OCI-LY3 (cell line): Measurements from ENCODE around the gene SLC4A9.
A peak's percentile ranks its signal among the peaks of the same experiment; 100 is the strongest.

Experiments
- H2AFZ ChIP-seq: fragments of 200-600, 300-600 bp; shearing (Covaris generic); 2 replicates; pipeline ENCODE4 v1.6.0; 2014; ENCODE audit warnings: antibody characterized with exemption, low read depth, low read length
- H3K27ac ChIP-seq: fragments of 200-600, 300-600 bp; sonication (generic); 2 replicates; pipeline ENCODE4 v1.5.1; 2014; ENCODE audit warnings: mild to moderate bottlenecking, low read length, moderate library complexity, mixed read lengths
- H3K27me3 ChIP-seq: fragments of 200-600, 300-600 bp; sonication (generic); 2 replicates; pipeline ENCODE4 v1.6.1; 2014; ENCODE audit warnings: low read depth, low read length, mixed read lengths
- H3K36me3 ChIP-seq: fragments of 200-600, 300-600 bp; sonication (generic); replicated peaks from 2 replicates; pipeline ENCODE3; 2014; ENCODE audit warnings: low read depth, low read length, mixed read lengths
- H3K4me1 ChIP-seq: fragments of 300-600, 200-600 bp; sonication (generic); 2 replicates; pipeline ENCODE4 v1.6.1; 2014; ENCODE audit warnings: low read length, mixed read lengths
- H3K4me2 ChIP-seq: fragments of 200-600, 300-600 bp; sonication (generic); 2 replicates; pipeline ENCODE4 v1.6.1; 2014; ENCODE audit warnings: low read length, mixed read lengths
- H3K4me3 ChIP-seq: fragments of 300-600, 200-600 bp; sonication (generic); 2 replicates; pipeline ENCODE4 v1.5.1; 2014; ENCODE audit warnings: antibody characterized with exemption, mild to moderate bottlenecking, low read length, moderate library complexity
- H3K79me2 ChIP-seq: fragments of 300-600, 200-600 bp; shearing (Covaris generic); 2 replicates; pipeline ENCODE4 v1.6.1; 2014; ENCODE audit warnings: mild to moderate bottlenecking, low read length, mixed read lengths
- H3K9ac ChIP-seq: fragments of 300-600, 200-600 bp; shearing (Covaris generic); 2 replicates; pipeline ENCODE4 v1.6.0; 2014; ENCODE audit warnings: mild to moderate bottlenecking, low read length, moderate library complexity
- H3K9me3 ChIP-seq: fragments of 200-600, 300-600 bp; shearing (Covaris generic); 2 replicates; pipeline ENCODE4 v1.6.1; 2014; ENCODE audit warnings: low read length, mixed read lengths; ENCODE audit not compliant: insufficient read depth
- H4K20me1 ChIP-seq: fragments of 200-600, 300-600 bp; sonication (generic); 2 replicates; pipeline ENCODE4 v1.6.1; 2016; ENCODE audit warnings: low read length, mixed read lengths; ENCODE audit not compliant: insufficient read depth
- CTCF ChIP-seq: fragments of 200-600, 300-600 bp; sonication (generic); IDR thresholded peaks from 2 replicates; pipeline ENCODE4 v1.5.1; 2014; ENCODE audit warnings: antibody characterized with exemption, low read length, low read depth
- EZH2phosphoT487 ChIP-seq: fragments of 200-600 bp; shearing (Covaris generic); IDR thresholded peaks from 2 replicates; pipeline ENCODE4 v1.6.1; 2018; ENCODE audit warnings: antibody characterized with exemption, mixed run types, low read depth

Gene SLC4A9

GRCh38 chr5:140361901-140362300 lies 1.9 kb downstream of the SLC4A9 start:
- Histone ChIP-seq H3K27me3 (no peaks in the 10 kb centered on the region), H3K9me3 (no peaks in the 10 kb centered on the region), H2AFZ (no peak overlapping the region), H3K4me3 (no peak overlapping the region), H3K36me3 (no peaks in the 10 kb centered on the region), H3K4me2 (no peak overlapping the region), H3K27ac (no peak overlapping the region), H4K20me1 (no peaks in the 10 kb centered on the region), H3K4me1 (peaks cover 7% of the 10 kb centered on the region), H3K79me2 (no peaks in the 10 kb centered on the region), H3K9ac (no peak overlapping the region)
- TF ChIP-seq EZH2phosphoT487 (no peak), CTCF (no peak)

DNA sequence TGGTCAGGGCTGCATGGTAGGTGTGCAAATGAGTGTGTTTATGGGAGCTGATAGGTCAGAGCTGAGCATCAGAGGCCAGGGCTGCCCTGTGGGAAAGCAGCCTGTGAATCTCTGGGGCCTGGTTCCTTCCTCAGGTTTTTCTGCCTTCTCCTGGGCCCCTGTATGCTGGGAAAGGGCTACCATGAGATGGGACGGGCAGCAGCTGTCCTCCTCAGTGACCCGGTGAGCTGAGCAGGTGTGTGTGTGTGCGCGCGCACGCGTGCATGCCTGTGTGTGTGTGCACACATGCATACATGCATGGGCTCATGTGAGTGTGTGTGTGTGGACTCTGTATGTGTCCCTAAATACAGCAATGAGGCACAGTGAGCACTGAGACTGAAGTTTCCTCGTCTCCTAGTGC lies 2.3 kb downstream of the SLC4A9 start:
- no peak overlapping the region for H3K9ac ChIP-seq
- no peak overlapping the region for H3K4me3 ChIP-seq
- no peaks in the 10 kb centered on the region for H3K27me3 ChIP-seq
- no peak overlapping the region for H3K4me2 ChIP-seq
- TF ChIP-seq EZH2phosphoT487 = no peak
- TF ChIP-seq CTCF = no peak
- H2AFZ ChIP-seq = no peak overlapping the region
- H3K27ac ChIP-seq = no peak overlapping the region
- H3K79me2 ChIP-seq = no peaks in the 10 kb centered on the region
- peaks cover 2% of the 10 kb centered on the region for H3K4me1 ChIP-seq
- no peaks in the 10 kb centered on the region for H3K36me3 ChIP-seq
- no peaks in the 10 kb centered on the region for H4K20me1 ChIP-seq
- no peaks in the 10 kb centered on the region for H3K9me3 ChIP-seq

GRCh38 chr5:140362875-140363630 lies 3.1 kb downstream of the SLC4A9 start:
- Histone ChIP-seq H3K79me2 (no peaks in the 10 kb centered on the region), H3K27me3 (no peaks in the 10 kb centered on the region), H3K4me2 (peak overlapping the region; percentile 93), H2AFZ (peak overlapping the region; percentile 87), H4K20me1 (no peaks in the 10 kb centered on the region), H3K9me3 (no peaks in the 10 kb centered on the region), H3K9ac (peak overlapping the region; percentile 56), H3K4me1 (no peaks in the 10 kb centered on the region), H3K4me3 (peak overlapping the region; percentile 87), H3K36me3 (no peaks in the 10 kb centered on the region), H3K27ac (no peak overlapping the region)
- TF ChIP-seq CTCF = peak; percentile 77
- no peak for TF ChIP-seq EZH2phosphoT487

GRCh38 chr5:140363631-140364471 lies 3.9 kb downstream of the SLC4A9 start:
- Histone ChIP-seq H3K4me3 (peak overlapping the region; percentile 87), H3K4me1 (no peaks in the 10 kb centered on the region), H3K4me2 (peak overlapping the region; percentile 93), H3K36me3 (no peaks in the 10 kb centered on the region), H4K20me1 (no peaks in the 10 kb centered on the region), H3K9me3 (no peaks in the 10 kb centered on the region), H3K9ac (peak overlapping the region; percentile 56), H3K79me2 (no peaks in the 10 kb centered on the region), H3K27me3 (no peaks in the 10 kb centered on the region), H3K27ac (no peak overlapping the region), H2AFZ (peak overlapping the region; percentile 87; the same call in 1 of the 2 replicates)
- TF ChIP-seq EZH2phosphoT487 (no peak), CTCF (no peak)
